Right ventricle myocardium superior (tissue), 1 donor: ENCODE measurements around the gene HDAC7. TPM values are rescaled to one million over a fixed set of nuclear protein-coding genes. Genes with fewer than 3 reads are reported as not detected.
A peak's percentile ranks its signal among the peaks of the same experiment; 100 is the strongest.

ENCODE experiments used
- ATAC-seq: fragments of 200-7000 bp; cut with Tn5 transposase; one replicate; pipeline ENCODE4 v1.9.1; 2020; ENCODE audit warnings: mild to moderate bottlenecking; ENCODE audit not compliant: poor library complexity
- DNase-seq: peaks from one replicate; pipeline ENCODE4 v3.0.0-alpha.2; 2020
- intact Hi-C: fragments of 100-400 bp; cut with DNase I; formaldehyde crosslinking; loops from one replicate; pipeline ENCODE4 v1.11.2; 2022
- total RNA-seq: library from RNA; stranded (reverse); fragmentation: NEBNext Ultra II Directional; extraction: Animal tissue kit (Norgen Biotek cat#: 25700); gene quantifications from one replicate; pipeline ENCODE4 v1.2.1, GENCODE V29; 2021
- donor health status: DM: no; HTN: yes; CAD: no; lungs with severe emphysema.

HDAC7 gene
- total RNA-seq, 1 donor from 2014 or later, result 35.9 TPM

DNA sequence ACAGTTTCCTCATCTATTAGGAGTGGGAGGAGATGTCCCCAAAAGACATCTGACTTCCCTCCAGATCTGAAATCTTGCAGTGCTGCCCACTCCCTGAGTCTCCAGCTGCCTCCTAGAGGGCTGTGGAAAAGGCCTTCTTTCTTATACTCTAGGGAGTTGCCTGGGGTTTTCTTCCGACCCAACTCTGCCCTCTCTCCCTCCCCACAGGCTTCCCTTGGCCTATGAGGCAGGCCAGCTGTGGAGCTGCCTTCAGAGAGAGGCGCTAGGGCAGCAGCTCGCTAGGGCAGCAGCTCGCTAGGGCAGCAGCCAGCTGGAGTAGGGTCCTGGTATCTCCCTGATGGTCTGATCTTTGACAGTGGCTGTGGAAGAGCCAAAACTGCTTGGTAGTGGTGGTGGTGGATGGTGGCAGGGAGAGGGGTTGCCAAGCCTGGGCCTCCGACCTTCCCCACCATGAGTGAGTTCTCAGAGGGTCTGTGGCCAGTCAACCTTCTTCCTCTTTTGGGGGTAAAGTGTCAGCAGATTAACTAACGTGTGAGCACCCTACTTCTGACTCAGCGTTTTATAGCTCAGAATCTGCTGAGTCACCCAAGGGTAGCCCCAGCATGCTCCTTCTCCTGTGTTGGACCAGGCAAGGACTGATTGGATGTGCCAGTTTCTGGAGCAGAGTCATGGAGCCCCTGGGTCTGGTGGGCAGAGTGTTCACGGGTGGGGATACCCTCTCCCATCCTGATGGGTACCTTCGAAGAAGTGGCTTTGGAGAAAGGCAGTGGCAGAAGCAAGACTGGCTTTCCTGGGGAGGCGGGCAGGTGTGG, 44.4 kb downstream of the HDAC7 start:
- ATAC-seq (no peak), DNase-seq (no peak)
- intact Hi-C loops, result loop anchor here (5.0 kb wide), 1 partner anchor 62 kb away; no protein-coding TSS in a partner anchor

DNA sequence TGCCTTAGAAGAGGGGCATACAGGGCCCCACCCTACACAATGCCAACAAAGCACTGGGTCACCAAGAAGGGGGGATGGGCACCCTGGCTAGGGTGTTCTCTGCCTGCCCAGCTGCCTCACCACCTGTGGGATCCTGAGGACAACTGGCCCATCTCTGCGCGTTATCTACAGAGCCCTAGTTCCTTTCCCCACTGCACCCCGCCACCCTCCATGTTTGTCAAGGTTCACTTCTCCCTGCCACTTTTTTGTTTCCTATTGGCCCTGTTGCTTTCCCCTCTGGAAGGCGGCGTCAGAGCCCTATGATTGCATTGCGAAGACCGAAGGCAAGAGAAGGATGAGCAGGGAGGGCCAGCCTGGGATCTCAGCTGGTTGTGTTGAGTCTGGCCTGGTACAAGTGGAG, 45.0 kb downstream of the HDAC7 start:
- intact Hi-C loops, result loop anchor here (5.0 kb wide), 1 partner anchor 63 kb away; no protein-coding TSS in a partner anchor
- DNase-seq (no peak), ATAC-seq (no peak)

DNA sequence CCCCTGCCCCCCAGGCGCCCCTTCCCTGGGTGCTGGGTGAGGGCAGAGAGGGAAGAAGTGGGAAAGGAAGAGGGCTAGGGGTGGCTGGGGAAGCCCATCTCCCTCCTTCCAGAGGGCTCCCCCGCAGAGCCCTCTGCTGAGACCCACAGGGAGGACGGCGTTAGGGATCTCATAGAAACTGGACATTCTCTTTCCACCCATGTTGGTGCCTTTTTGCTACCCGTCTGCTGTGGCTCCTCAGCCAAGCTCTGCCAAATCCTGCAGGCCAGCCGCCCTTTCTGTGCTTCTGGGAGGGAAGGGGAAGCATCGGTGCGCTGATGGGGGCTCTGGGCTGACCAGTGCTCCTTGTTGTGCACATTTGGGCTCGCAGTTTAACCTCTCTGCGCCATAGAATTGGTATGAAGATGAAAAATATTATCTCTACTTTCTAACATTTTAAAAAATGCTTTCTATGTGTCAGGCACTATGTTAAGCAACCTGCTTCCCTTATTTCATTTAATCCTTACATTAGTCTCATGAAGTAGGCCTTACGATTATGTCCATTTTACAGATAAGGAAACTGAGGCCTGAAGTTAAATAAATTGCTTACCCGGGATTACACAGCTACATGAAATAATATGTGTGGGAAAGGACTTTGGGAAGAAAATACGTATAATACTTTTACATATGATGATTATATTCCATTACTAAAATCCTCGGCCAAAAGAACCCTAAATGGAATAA, 45.7 kb downstream of the HDAC7 start:
- ATAC-seq, result peak; percentile 4
- intact Hi-C loops, result no loop called here
- no peak for DNase-seq

DNA sequence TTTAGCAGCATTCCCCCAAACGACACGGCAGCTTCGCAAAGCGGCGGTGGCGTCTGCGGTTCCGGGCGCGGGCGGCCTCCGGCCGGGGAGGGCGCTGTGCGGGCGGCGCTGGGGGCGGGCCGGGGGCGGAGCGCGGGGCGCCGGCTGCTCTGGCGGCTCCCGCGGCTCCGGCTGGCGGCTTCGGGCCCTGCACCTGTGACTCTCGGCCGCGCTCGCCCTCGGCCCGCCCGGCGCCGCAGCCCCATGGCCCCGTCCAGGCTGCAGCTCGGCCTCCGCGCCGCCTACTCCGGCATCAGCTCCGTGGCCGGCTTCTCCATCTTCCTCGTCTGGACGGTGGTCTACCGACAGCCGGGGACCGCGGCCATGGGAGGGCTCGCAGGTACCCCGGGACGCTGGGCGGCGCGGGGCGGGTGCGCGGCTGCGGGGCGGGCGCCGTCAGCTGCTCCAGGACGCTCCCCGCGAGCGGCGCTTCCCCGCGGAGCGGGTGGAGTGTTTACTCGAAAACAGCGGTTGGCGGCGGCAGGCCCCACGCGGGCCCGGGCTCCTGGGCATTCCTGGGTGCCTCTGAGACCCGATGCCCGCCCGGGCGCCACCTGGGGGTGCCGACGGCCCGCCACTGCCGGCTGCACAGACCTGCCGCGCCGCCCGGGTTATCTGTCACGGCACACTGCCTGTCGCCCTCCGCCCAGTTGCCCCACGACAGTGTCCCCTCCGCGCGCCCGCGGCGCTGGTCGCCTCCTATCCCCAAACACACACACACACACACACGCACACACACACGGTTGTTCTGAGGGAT, 46.4 kb downstream of the HDAC7 start, which contains the start of gene SLC48A1:
TSS of gene SLC48A1 (plus strand) at position 177 of the 796 bp plus-strand sequence. CDS start at position 244, 67 bp downstream.
- ATAC-seq, result peak; percentile 86
- intact Hi-C loops, result no loop called here
- peak; percentile 85 for DNase-seq

DNA sequence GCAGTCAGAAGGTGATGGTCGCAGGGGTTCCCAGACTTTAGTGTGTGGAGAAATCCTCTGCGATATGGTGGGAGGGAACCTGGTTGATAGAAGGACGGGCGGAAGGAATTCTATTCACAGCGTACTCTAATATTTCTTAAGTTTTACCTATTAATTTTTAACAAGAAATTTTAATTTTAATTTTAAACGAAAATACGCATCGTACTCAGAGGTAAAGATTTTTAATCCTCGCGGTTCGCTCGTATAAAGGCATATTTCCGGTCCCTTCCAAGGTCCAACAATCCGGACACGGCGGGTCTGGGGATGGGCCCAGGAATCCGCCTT, 47.0 kb downstream of the HDAC7 start:
- no peak for DNase-seq

DNA sequence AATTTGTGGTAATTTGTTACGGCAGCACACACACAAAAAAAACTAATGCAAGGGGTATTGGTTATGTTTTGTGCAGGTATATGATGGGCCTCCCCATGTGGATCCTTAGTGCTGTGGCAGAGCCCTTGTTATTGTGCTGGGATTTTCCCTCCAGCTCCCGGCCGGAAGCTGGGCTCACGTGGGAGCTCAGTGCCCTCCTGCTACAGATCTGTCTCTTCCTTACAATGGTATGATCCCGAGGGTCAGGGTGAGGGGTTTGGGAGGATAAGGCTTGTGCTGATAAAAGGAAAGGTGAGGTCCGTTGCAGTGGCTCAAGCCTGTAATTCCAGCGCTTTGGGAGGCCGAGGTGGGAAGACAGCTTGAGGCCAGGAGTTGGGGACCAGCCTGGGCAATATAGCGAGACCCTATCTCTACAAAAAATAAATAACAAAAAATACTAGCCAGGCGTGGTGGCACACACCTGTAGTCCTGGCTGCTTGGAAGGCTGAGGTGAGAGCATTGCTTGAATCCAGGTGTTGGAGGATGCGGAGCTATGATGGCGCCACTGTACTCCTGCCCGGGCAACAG, 47.5 kb downstream of the HDAC7 start:
- DNase-seq (no peak), ATAC-seq (no peak)
- intact Hi-C loops, result no loop called here

More for the DNA sequence above, 47.0 kb downstream of the HDAC7 start:
- no peak for ATAC-seq
- intact Hi-C loops, result no loop called here

DNA sequence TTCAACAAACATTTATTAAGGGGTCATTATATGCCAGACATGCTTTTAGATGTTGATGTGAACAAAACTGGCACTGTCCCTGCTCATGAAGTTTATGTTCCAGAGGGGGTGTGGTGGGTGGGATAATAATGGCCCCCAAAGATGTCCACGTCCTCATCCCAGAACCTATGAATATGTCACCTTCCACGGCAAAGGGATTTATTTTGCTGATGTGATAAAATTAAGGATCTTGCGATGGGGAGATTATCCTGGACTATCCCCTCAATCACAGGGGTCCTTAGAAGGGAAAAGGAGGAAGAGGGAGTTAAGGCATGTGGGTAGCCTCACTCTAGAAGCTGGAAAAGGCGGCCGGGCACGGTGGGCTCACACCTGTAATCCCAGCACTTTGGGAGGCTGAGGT, 48.4 kb downstream of the HDAC7 start:
- intact Hi-C loops, result no loop called here
- no peak for ATAC-seq
- DNase-seq, result no peak

DNA sequence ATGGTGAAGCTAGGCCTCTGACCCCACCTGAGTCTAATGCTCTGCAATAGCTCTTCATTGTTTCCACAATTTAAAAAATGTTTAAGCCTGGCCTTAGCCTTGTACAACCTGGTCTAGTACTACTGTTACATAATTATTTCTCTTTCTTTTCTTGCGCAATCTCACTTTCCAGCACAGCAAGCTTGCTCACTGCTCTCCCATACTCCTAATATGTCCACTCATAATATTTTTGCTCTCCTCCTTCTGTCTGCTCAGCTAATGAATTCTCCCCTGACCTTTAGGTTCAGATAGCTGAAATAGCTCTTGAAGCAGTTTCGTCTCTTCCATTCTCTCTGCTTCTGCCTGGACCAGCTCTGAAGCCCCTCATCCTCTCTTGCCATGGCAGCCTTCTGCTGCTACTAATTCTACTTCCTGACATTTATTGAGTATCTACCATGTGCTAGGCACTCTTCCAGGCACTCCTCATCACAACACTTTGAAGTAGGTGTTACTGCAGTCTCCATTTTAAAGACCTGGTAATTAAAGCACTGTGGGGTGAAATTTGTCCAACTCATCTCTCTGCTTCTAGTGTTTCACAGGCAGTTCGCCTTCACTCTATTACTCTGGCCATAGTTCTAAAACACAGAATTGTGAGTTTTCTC, 49.5 kb downstream of the HDAC7 start:
- intact Hi-C loops, result no loop called here
- ATAC-seq (no peak), DNase-seq (no peak)

DNA sequence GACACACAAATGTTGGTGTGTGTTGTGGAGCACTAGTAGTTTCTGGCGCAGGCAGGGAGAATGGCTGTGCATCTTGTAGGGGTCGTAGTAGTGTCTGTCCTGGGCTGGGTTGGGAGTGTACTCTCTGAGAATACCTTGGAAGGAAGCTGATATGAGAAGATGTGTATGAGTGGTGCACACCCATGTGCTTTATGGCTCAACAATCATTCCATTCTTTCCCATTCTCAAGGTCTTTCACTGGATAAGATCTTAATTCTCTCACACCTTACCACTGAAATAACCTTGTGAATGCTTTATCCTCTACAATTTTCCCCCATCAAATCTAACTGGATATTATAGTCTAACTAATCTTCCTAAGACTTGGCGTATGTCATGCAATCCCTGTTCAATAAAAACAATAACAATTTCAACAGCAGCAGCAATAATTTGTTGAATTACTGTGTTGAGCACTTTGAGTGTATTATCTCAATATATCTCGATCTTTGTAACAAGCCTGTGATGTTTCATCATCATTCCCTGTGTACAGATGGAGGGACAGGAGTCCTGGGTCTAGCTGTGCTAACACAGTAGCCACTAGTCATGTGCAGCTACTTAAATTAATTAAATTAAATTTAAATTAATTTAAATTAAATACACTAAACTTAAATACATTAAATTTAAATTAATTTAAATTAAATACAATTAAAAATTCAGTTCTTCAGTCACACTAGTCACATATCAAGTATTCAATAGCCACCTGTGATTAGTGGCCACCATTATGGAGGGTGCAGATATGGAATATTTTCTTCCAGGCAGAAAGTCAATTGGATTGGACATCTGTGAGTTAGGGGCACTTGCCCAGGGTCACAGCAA, 50.2 kb downstream of the HDAC7 start:
- no peak for ATAC-seq
- intact Hi-C loops, result no loop called here
- no peak for DNase-seq

DNA sequence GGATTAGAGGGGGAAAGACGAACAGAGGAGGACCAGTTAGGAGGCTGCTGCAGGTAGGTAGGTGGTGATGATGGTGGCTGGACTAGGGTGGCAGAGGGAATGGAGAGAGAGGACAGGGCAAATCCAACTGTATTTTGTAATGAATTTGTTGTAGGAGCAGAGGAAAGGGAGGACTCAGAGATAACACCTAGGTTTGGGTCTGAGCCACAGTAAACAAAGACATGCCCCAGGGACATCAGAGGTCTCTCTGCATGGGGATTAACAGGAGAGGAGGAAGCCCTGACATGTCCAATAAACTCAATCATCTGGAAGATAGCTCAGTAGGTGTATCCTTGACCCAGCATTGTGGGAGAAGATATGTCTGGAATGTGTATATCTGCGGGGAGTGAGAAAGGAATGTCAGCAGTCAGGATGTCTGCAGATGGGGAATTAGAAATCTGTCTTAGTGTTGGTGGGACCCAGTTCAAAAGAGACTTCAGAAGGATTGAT, 51.3 kb downstream of the HDAC7 start:
- ATAC-seq (no peak), DNase-seq (no peak)
- intact Hi-C loops, result no loop called here

DNA sequence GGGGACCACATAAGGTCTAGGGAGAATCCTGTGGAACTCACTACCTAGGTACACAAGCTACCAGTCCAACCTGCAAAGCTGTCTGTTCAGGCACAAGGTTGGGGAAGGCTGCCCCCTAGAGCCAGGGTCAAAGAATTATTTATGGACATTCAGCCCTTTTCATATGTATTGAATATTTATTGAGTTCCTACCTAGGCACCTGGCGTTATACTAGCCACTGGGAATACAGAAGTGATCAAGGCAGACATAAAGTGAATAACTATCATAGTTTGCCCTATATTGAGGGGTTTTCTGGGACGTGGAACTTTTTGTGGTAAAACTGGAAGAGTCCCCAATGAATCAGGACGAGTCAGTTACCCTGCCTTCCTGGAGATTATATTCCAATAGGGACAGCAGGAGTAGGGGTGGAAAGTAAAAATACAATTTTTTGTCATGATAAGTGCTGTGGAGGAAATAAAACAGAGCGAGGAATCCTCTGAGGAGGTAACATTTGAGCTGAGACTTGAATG, 52.4 kb downstream of the HDAC7 start:
- peak; percentile 55 for ATAC-seq
- intact Hi-C loops, result loop anchor here (2.0 kb wide), 1 partner anchor 52 kb away; no protein-coding TSS in a partner anchor
- peak; percentile 45 for DNase-seq

DNA sequence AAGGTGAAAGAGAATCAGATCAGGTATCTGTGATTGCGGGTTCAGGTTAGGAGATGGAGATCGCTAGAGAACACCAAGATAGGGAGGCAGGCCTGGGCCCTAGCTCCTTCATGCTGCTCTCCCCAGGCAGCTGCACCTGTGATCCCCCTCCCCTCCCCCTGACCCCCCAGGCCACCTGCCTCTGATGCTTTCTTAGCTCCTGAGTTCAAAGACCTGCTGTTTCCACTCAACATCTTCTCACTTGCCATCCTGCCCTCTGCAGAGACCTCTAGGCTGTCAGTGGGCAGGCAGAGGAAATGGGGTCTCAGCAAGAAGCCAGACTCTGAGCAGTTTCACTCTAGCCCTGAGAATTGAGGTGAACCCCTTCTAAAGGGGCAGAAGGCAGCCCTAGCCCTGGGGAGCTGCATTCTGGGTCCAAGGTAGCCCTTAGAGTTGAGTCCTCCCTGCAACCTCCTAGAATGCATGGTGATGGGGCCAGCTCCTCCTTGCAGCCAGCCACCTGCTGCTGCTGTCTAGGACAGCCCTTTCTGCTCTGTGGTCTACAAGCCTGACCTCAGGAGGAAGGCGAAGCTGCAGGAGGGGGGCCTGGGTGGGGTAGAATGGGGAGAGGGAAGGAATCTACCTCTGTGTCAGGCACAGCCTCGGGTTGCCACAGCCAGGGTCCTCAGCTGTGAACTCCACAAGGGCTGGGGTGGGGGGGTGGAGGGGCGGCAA, 53.0 kb downstream of the HDAC7 start:
- no peak for DNase-seq
- ATAC-seq, result no peak
- intact Hi-C loops, result loop anchor here (2.0 kb wide), 1 partner anchor 52 kb away; no protein-coding TSS in a partner anchor

DNA sequence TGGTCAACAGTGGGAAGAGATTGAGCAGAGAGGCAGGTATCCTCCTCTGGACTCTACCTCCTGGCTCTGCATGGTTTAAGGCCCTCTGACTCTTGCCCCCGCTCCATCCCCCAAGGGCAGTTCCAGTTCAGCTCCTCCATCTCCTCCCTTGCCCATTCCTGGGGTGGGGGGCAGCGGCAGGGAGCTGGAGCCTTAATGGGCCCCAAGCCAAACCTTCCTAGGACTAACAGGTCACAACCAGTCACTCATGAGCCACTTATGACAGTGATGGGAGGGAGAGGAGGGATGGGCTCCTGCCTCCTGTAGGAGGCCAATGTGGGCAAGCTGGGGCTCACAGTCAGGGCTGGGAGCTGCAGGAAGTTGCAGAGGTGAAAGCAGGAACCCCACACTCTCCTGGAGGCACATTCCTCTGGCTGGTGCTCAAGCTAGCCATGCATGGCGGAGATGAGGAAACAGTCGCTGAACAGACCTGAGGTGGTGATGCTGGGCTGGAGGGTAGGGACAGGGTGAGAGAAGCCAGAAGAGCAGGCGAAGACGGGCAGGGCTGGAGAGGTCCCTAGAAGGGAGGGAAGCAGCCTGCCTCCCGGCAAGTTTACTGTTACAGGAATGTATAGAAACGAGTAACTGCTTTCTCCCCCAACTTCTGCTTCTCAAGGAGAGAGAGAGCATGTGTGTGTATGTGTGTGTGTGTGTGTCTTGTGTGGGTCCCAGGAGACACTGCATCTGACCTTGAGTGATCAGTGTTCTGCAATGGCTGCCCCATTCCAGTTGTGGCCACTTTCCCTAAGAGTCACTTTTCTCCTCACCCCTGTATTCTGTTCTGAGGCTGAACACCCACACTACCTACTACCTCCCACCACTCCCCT, 56.0 kb downstream of the HDAC7 start:
- DNase-seq (peak; percentile 30), ATAC-seq (no peak)
- intact Hi-C loops, result no loop called here

DNA sequence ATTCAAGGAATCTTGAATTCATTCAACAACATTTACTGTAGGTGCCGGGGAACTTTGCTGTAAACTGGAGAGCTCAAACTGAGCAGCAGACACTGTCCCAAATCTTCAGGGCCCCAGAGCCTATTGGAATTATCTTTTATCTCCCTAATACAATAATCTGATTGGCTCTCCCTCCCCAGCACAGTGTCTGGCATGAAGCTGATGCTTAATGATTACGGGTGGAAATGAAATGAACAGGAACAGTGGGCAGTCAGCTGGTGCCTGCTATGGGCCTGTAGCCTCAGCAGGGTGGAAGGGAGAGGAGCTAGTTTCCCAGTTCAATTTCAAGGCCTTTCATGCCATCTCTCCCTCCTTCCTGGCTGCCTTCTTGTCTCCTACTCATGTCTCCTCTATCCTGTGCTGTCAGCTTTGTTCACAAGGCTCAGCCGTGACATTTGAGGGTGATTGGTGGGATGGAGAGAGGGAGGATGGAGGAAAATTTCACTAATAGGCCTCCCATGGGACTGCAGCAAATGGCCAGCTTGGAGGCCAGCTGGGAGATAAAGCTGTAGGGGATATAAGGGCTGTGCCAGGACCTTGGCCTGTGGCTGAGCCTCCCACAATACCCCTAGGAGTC, 56.7 kb downstream of the HDAC7 start:
- ATAC-seq, result no peak
- DNase-seq, result no peak
- intact Hi-C loops, result no loop called here
